Parathyroid adenoma (tissue), 2 donors: ENCODE results near the gene ZNF362.

Source experiments
- H2AFZ ChIP-seq: fragments of 300-600 bp; sonication (generic); one replicate; pipeline ENCODE4 v1.7.0; 2017; ENCODE audit warnings: antibody characterized with exemption, mild to moderate bottlenecking
- H3K27ac ChIP-seq: fragments of 300-600 bp; sonication (generic); one replicate; pipeline ENCODE4 v1.7.0; 2017
- H3K27me3 ChIP-seq: fragments of 300-600 bp; sonication (generic); one replicate; pipeline ENCODE4 v1.7.0; 2017; ENCODE audit warnings: low read length; ENCODE audit not compliant: control insufficient read depth, insufficient read depth
- H3K36me3 ChIP-seq: fragments of 300-600 bp; sonication (generic); one replicate; pipeline ENCODE4 v1.7.0; 2017; ENCODE audit warnings: low read length; ENCODE audit not compliant: control insufficient read depth, insufficient read depth
- H3K4me1 ChIP-seq: fragments of 300-600 bp; sonication (generic); one replicate; pipeline ENCODE4 v1.7.0; 2017; ENCODE audit warnings: control low read depth
- H3K4me2 ChIP-seq: fragments of 300-600 bp; sonication (generic); one replicate; pipeline ENCODE4 v1.7.0; 2017; ENCODE audit warnings: low read length
- H3K4me3 ChIP-seq: fragments of 300-600 bp; sonication (generic); one replicate; pipeline ENCODE4 v1.7.0; 2017; ENCODE audit warnings: low read depth, low read length
- H3K79me2 ChIP-seq: fragments of 300-600 bp; sonication (generic); one replicate; pipeline ENCODE4 v1.7.0; 2017; ENCODE audit warnings: control low read depth
- H3K9ac ChIP-seq: fragments of 300-600 bp; sonication (generic); one replicate; pipeline ENCODE4 v1.7.0; 2017; ENCODE audit warnings: mild to moderate bottlenecking
- H3K9me3 ChIP-seq: fragments of 300-600 bp; sonication (generic); one replicate; pipeline ENCODE4 v1.7.0; 2017; ENCODE audit warnings: low read length; ENCODE audit not compliant: control insufficient read depth
- CTCF ChIP-seq: fragments of 300-600 bp; sonication (generic); IDR thresholded peaks from one replicate; pipeline ENCODE4 v1.7.0; 2017; ENCODE audit warnings: antibody characterized with exemption, mild to moderate bottlenecking
- donor health status: primary hyperparathyroidism.

Gene ZNF362

GRCh38 chr1:33314416-33314815 is 58.1 kb downstream of the ZNF362 start:
- Histone ChIP-seq H3K4me2 (no peak overlapping the region), H3K9me3 (no peaks in the 10 kb centered on the region), H3K36me3 (no peaks in the 10 kb centered on the region), H3K4me1 (no peaks in the 10 kb centered on the region), H2AFZ (no peak overlapping the region), H3K27ac (no peak overlapping the region), H3K4me3 (no peak overlapping the region), H3K9ac (no peak overlapping the region), H3K79me2 (no peaks in the 10 kb centered on the region), H3K27me3 (no peaks in the 10 kb centered on the region)
- TF ChIP-seq CTCF: no peak

DNA sequence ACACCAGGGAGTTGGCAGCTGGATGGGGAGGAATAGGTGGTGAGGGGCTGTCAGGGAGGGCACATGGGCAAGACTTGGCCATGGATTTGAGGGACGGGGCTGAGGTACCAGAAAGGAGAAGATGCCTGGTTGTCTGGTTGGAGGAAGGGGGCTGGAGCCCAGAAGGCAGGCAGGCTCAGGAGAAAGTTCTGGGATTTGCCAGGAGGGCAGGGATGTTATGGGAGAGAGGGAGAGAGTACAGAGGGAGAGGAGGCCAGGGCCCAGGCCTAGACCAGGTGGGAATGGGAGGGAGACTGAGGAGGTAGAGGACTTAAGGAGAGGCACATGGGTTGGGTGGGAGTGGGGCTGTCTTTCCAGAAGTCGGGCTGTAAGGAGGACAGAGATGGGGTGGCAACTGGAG is 60.3 kb downstream of the ZNF362 start:
- no peak for TF ChIP-seq CTCF
- H3K4me3 ChIP-seq: no peak overlapping the region
- no peaks in the 10 kb centered on the region for H3K36me3 ChIP-seq
- no peaks in the 10 kb centered on the region for H3K4me1 ChIP-seq
- H3K9me3 ChIP-seq: no peaks in the 10 kb centered on the region
- H2AFZ ChIP-seq: no peak overlapping the region
- H3K9ac ChIP-seq: no peak overlapping the region
- no peaks in the 10 kb centered on the region for H3K27me3 ChIP-seq
- H3K4me2 ChIP-seq: no peak overlapping the region
- no peaks in the 10 kb centered on the region for H3K79me2 ChIP-seq
- H3K27ac ChIP-seq: no peak overlapping the region

DNA sequence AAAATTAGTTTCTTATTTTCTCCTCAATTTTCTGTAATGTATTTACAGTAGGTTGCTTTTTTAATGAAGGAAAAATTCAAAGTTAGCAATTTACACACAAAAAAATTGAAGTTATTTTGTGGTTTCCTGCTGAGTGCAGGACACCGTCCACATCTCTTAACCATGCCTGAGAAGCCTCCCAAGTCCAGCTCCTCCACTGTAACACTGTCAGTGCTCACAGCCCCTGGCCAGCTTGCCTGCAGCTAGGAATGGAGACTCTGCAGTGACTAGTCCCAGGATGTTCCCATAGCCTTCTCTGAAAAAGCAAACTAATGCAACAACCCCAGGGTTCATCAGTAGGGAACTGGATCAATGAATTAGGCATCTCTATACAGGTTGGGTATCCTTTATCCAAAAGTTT is 61.1 kb downstream of the ZNF362 start:
- no peaks in the 10 kb centered on the region for H3K36me3 ChIP-seq
- H3K27ac ChIP-seq: no peak overlapping the region
- no peak overlapping the region for H3K4me2 ChIP-seq
- no peaks in the 10 kb centered on the region for H3K27me3 ChIP-seq
- TF ChIP-seq CTCF: no peak
- H3K4me3 ChIP-seq: no peak overlapping the region
- H3K79me2 ChIP-seq: no peaks in the 10 kb centered on the region
- H3K4me1 ChIP-seq: no peaks in the 10 kb centered on the region
- no peak overlapping the region for H2AFZ ChIP-seq
- H3K9me3 ChIP-seq: no peaks in the 10 kb centered on the region
- H3K9ac ChIP-seq: no peak overlapping the region

- TF ChIP-seq CTCF: no peak
- Histone ChIP-seq H3K36me3 (no peaks in the 10 kb centered on the region), H3K79me2 (no peaks in the 10 kb centered on the region), H3K4me2 (no peak overlapping the region), H3K27me3 (no peaks in the 10 kb centered on the region), H3K27ac (no peak overlapping the region), H2AFZ (no peak overlapping the region), H3K9ac (no peak overlapping the region), H3K4me3 (no peak overlapping the region), H3K4me1 (no peaks in the 10 kb centered on the region), H3K9me3 (no peaks in the 10 kb centered on the region)
These were observed 61.7 kb downstream of the ZNF362 start for GRCh38 chr1:33317946-33318345.

DNA sequence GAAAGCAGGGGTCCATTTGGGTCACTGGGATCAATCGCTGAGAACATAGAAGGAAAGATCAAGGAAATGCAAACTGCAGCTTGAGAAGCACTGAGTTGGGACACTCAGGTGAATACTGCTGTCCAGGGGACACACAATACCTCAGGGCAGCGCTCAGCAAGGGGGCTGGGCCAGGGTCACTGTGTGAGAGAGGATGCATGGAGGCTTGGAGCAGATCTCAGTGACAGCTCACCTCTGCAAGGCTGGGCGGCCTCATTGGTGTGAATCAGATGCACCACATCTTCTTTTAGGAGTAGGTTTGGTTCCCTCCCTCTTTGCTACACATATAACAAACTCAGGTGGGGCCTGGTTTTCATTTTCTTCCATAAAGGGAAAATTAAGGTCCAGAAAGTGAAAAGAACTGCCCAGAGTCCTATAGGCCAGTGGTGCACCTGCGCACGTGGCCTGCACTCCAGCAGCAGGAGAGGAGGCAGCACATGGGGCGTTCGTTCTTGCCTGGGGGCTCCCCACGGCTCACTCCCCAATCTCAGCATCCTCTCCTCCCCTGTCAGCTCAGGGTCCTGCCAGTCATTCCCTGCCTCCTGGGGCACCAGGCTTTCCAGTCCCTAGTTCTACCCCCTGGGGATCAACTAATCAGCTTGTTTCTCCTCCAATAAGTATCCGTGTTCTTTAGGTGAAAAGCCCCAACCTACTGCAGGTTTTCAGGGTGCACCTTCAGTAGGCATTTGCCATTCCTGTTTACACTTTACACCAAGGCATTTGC is 63.1 kb downstream of the ZNF362 start:
- no peak for TF ChIP-seq CTCF

More for the DNA sequence above, 63.1 kb downstream of the ZNF362 start:
- Histone ChIP-seq H3K27me3 (no peaks in the 10 kb centered on the region), H3K9me3 (no peaks in the 10 kb centered on the region), H2AFZ (no peak overlapping the region), H3K4me1 (no peaks in the 10 kb centered on the region), H3K27ac (no peak overlapping the region), H3K9ac (no peak overlapping the region), H3K4me3 (no peak overlapping the region), H3K36me3 (no peaks in the 10 kb centered on the region), H3K79me2 (no peaks in the 10 kb centered on the region), H3K4me2 (no peak overlapping the region)
